ENCODE data around the gene SLC9A8.

DNA sequence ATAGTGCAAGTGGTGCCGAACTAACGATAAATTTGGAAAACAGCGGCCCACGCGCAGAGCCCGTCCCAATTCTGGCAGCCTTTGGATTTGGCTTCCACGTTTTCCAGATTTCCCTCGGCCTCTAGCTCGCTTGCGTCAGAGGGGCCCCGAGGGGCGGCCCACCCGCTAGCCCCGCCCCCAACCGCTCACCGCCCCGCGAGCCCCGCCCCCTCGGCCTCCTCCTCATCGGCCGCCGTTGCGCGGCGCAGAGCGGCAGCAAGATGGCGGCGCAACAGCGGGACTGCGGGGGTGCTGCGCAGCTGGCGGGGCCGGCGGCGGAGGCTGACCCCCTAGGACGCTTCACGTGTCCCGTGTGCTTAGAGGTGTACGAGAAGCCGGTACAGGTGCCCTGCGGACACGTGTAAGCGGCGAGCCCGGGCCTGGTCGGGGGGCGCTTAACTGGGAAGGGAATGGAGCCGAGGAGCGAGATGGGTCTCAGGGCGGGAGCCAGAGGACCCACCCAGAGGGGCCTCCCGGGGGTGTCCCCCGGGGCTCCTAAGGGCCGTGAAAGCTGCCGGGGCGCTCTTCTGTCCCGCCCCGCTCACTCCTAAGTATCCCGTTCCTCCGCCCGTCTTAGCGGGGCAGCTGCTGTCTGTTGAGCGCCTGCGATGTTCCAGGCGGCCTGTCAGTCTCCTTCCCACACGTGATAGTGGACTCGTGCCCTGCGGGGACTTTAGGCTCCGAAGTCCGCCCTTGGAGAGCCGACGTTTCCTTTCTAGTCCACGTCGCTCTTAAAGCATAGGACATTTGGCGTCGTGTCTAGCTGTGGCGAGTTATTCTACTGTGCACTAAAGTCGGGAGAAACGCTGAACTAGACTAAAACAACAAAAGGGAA, 123.8 kb downstream of the SLC9A8 start, which contains the start of gene RNF114:
- TF ChIP-seq, protein P1, sequence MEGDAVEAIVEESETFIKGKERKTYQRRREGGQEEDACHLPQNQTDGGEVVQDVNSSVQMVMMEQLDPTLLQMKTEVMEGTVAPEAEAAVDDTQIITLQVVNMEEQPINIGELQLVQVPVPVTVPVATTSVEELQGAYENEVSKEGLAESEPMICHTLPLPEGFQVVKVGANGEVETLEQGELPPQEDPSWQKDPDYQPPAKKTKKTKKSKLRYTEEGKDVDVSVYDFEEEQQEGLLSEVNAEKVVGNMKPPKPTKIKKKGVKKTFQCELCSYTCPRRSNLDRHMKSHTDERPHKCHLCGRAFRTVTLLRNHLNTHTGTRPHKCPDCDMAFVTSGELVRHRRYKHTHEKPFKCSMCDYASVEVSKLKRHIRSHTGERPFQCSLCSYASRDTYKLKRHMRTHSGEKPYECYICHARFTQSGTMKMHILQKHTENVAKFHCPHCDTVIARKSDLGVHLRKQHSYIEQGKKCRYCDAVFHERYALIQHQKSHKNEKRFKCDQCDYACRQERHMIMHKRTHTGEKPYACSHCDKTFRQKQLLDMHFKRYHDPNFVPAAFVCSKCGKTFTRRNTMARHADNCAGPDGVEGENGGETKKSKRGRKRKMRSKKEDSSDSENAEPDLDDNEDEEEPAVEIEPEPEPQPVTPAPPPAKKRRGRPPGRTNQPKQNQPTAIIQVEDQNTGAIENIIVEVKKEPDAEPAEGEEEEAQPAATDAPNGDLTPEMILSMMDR (IDR thresholded peaks at IDR 0.05) = no peak
- peak in 1 of 2 donors; percentile 91 for TF ChIP-seq POLR2A (IDR thresholded peaks at IDR 0.05)
